MM.1S (cell line): ENCODE results near the gene VGLL4.
"Not testable (repeated sequence)": the region's sequence is repeated elsewhere in the genome, so short reads cannot be mapped to it uniquely, and the experiment has no call there.

ENCODE experiments used
- CTCF ChIP-seq: fragments of 300-600 bp; sonication (generic); IDR thresholded peaks from 2 replicates; pipeline ENCODE4 v1.5.1; 2016; ENCODE audit warnings: antibody characterized with exemption, low read length, mixed read lengths
- EZH2 ChIP-seq: fragments of 300-600 bp; sonication (generic); optimal IDR thresholded peaks from 2 replicates; pipeline ENCODE3; 2017; ENCODE audit warnings: low read depth, mild to moderate bottlenecking, antibody characterized with exemption, low read length, mixed read lengths

GRCh38 chr3:11511606-11512005 is 132.1 kb downstream of the VGLL4 start:
- TF ChIP-seq CTCF, EZH2: not testable (repeated sequence)
